GM12878 (cell line): ENCODE measurements around the gene ADARB1.

ENCODE experiments used
- CHD2 ChIP-seq: IDR thresholded peaks from 2 replicates; pipeline ENCODE4 v1.6.1; 2011; ENCODE audit warnings: low read depth, low read length, improper control_type of control experiment, borderline replicate concordance
- EP300 ChIP-seq, 2 experiments: fragments of 150-350 bp in 1 of 2; IDR thresholded peaks; 2 replicates each; pipeline ENCODE4 v1.6.1; 2011 to 2012; ENCODE audit warnings: low read depth in 2 of 2, low read length in 2 of 2, borderline replicate concordance in 1 of 2, improper control_type of control experiment in 1 of 2, inconsistent platforms in 1 of 2; ENCODE audit not compliant: control insufficient read depth in 1 of 2
- HCFC1 ChIP-seq: fragments of 150-350 bp; IDR thresholded peaks from 2 replicates; pipeline ENCODE4 v1.6.1; 2014; ENCODE audit warnings: low read length
- JUND ChIP-seq: IDR thresholded peaks from 2 replicates; pipeline ENCODE4 v1.6.1; 2012; ENCODE audit warnings: low read depth, mild to moderate bottlenecking, low read length, improper control_type of control experiment, moderate library complexity
- NFYB ChIP-seq: IDR thresholded peaks from 2 replicates; pipeline ENCODE4 v1.6.1; 2011; ENCODE audit warnings: low read depth, mild to moderate bottlenecking, low read length, improper control_type of control experiment, moderate library complexity; ENCODE audit not compliant: insufficient read depth
- NRF1 ChIP-seq: conservative IDR thresholded peaks from 2 replicates; pipeline ENCODE4 v1.6.1; 2011; ENCODE audit warnings: mild to moderate bottlenecking, low read depth, low read length, improper control_type of control experiment
- RB1 ChIP-seq: fragments of 450-650 bp; formaldehyde crosslinking; IDR thresholded peaks from 2 replicates; pipeline ENCODE4 v1.6.1; 2017; ENCODE audit warnings: mild to moderate bottlenecking, borderline replicate concordance
- SRF ChIP-seq, 2 experiments: IDR thresholded peaks; 2 replicates each; pipeline ENCODE4 v1.6.1; 2011; ENCODE audit warnings: low read depth in 2 of 2, low read length in 2 of 2, mild to moderate bottlenecking in 1 of 2, moderate library complexity in 1 of 2
- TF ChIP-seq, protein P1 (sequence below), 3 experiments: IDR thresholded peaks in 2 of 3; conservative IDR thresholded peaks in 1 of 3; 2 replicates each; pipeline ENCODE4 v1.5.1; 2011; ENCODE audit warnings: low read depth in 3 of 3, low read length in 3 of 3, mild to moderate bottlenecking in 3 of 3, control low read depth in 2 of 3, moderate library complexity in 2 of 3, inconsistent platforms in 1 of 3, mixed read lengths in 1 of 3; ENCODE audit not compliant: control insufficient read depth in 2 of 3, insufficient read depth in 1 of 3; ENCODE audit errors: extremely low read depth in 1 of 3
- TF ChIP-seq, protein P2 (sequence below): fragments of 450-650 bp; formaldehyde crosslinking; IDR thresholded peaks from 2 replicates; pipeline ENCODE4 v1.4.0; 2022; ENCODE audit warnings: mild to moderate bottlenecking, moderate library complexity

DNA sequence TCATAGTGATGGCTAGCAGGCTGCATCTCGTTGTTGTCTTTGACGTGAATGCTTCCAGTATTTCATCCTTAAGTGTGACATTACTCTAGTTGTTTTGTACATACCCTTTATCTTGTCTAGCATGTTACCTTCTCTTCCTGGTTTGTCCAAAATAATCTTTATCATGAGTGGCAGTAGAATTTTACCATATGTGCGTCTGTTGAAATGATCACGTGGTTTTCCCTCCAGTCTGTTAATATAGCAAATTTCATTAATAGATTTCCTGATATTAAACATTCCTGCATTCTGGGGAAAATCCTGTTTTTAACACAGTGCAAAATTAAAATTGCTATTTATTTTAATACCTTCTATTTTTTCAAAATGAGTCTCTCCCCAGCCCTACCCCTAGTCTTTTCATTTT, 15.6 kb downstream of the ADARB1 start:
- TF ChIP-seq, protein P1, sequence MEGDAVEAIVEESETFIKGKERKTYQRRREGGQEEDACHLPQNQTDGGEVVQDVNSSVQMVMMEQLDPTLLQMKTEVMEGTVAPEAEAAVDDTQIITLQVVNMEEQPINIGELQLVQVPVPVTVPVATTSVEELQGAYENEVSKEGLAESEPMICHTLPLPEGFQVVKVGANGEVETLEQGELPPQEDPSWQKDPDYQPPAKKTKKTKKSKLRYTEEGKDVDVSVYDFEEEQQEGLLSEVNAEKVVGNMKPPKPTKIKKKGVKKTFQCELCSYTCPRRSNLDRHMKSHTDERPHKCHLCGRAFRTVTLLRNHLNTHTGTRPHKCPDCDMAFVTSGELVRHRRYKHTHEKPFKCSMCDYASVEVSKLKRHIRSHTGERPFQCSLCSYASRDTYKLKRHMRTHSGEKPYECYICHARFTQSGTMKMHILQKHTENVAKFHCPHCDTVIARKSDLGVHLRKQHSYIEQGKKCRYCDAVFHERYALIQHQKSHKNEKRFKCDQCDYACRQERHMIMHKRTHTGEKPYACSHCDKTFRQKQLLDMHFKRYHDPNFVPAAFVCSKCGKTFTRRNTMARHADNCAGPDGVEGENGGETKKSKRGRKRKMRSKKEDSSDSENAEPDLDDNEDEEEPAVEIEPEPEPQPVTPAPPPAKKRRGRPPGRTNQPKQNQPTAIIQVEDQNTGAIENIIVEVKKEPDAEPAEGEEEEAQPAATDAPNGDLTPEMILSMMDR (IDR thresholded peaks at IDR 0.05 in 2 of 3, conservative IDR thresholded peaks at IDR 0.05 in 1 of 3; ENCODE audit: control insufficient read depth in 2 of 3, extremely low read depth in 1 of 3, insufficient read depth in 1 of 3, low read depth in 3 of 3, low read length in 3 of 3) = no peak
- TF ChIP-seq JUND (no peak), CHD2 (no peak), NFYB (no peak), NRF1 (no peak), SRF (IDR thresholded peaks at IDR 0.05; ENCODE audit: low read depth in 2 of 2, low read length in 2 of 2) (no peak), RB1 (no peak), EP300 (IDR thresholded peaks at IDR 0.05; ENCODE audit: borderline replicate concordance in 1 of 2, control insufficient read depth in 1 of 2, low read depth in 2 of 2, low read length in 2 of 2) (no peak), HCFC1 (no peak)
- TF ChIP-seq, protein P2, sequence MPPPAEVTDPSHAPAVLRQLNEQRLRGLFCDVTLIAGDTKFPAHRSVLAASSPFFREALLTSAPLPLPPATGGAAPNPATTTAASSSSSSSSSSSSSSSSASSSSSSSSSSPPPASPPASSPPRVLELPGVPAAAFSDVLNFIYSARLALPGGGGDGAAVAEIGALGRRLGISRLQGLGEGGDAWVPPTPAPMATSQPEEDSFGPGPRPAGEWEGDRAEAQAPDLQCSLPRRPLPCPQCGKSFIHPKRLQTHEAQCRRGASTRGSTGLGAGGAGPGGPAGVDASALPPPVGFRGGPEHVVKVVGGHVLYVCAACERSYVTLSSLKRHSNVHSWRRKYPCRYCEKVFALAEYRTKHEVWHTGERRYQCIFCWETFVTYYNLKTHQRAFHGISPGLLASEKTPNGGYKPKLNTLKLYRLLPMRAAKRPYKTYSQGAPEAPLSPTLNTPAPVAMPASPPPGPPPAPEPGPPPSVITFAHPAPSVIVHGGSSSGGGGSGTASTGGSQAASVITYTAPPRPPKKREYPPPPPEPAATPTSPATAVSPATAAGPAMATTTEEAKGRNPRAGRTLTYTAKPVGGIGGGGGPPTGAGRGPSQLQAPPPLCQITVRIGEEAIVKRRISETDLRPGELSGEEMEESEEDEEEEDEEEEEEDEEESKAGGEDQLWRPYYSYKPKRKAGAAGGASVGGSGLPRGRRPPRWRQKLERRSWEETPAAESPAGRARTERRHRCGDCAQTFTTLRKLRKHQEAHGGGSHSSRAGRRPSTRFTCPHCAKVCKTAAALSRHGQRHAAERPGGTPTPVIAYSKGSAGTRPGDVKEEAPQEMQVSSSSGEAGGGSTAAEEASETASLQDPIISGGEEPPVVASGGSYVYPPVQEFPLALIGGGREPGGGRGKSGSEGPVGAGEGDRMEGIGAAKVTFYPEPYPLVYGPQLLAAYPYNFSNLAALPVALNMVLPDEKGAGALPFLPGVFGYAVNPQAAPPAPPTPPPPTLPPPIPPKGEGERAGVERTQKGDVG (CRISPR knock-in tag) = no peak
